ENCODE results near the gene FAM98C.

GRCh38 chr19:38360351-38360750, 42.5 kb upstream of the FAM98C start:
- TF ChIP-seq ZFX (IDR thresholded peaks at IDR 0.05) (no peak), CTCF (conservative IDR thresholded peaks at IDR 0.05) (no peak)
